GM19455 (cell line): Measurements from ENCODE around the gene JRKL.

ENCODE experiments used
- ATAC-seq: cut with Tn5 transposase; IDR thresholded peaks from one replicate; pipeline ENCODE4 v1.9.1; 2021; ENCODE audit not compliant: unreplicated experiment

JRKL gene

DNA sequence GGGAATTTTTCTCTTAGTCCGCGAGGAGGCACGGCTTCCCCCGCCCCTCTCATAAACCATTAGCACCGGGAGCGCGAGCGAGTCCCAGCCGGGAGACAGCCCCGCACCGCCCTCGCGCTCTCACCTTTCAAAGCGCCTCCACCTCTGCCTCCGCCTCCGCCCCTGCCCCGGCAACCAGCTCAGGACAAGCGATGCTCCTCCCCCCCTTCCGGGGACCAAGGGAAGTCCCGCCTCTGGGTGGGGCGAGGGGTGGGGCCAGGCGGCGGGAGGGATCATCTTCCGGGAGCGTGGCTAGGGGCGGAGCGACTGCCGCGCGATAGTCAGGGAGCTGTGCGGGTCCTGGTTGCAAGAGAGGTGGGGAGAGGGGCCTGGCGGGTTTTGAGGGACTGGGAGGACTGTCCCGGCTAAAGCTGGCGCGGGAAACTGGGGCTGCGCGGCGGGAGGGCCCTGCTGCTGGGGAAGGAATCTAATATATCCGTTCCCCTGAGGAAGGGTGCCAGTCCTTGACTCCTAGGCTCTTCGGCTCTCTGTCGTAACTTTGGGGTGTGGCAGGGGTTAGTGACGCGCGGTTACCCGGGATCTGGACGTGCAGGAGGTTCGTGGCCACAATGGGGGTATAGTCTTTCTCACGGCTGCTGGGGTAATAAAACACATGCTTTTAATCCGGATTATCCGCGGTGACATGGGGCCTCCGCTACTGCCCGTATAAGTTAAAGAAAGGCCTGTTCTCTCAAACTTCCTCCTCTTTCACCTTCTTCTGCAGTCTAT lies at the start of gene JRKL, which contains the start of gene CCDC82:
TSS of gene JRKL (plus strand) at position 294 of the 768 bp plus-strand sequence. CDS start 637 bp downstream, outside the sequence.
TSS of gene CCDC82 (minus strand) at position 193 of the 768 bp plus-strand sequence. CDS start 5,165 bp downstream, outside the sequence.
- peak; percentile 94 for ATAC-seq

DNA sequence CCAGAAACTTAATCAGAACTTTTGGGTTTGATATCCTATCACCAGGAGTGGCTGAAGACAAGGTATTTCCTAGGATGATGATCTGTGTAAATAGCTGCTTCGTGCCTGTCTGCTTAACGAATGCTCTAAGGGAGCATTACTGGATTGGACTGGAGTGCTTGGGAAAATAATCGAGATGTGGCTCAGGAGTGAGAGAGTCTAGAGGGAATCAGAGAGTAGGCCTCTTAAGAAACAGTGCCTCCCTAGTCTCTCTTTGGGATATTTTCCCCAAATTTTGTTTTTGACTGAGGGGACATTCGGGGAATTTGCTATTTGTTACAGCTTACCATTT lies 49.3 kb upstream of the JRKL start:
- no peak for ATAC-seq

DNA sequence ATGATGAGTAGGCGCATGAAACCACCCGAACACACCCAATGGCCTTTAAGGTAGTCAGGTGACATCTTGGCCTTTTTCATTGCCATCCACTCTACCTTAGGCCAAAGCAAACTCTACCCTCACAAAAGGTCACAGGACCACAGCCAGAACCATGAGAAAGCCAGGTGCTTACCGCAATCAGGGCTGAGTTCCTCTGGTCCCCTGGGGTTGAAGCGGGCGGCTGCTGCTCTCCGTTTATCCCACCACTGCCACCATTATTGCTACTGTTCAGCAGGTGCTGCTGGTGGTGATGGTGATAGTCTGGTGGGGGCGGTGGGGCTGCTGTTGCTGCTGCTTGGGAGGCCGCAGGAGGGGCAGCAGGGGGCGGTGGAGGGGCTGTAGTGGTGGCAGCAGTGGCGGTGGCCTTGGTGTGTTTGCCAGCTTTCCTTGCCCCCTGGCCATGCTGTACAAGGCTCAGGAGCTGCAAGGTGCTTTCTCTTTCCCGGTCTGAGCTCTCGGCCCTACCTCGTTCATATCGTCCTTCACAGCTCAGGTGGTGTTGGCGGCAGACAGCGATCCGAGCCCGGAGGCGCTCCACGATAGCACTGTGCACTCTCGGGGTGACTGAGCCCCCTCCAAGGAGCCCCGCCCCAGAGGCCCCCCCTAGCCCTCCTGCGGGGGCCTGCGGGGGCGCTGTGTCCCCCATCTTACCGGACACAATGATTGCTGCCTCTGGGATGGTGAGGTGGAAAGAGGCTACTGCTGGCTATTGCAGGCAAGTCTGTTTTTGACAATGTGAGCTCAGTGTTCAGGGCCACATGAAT lies 48.4 kb upstream of the JRKL start:
- peak; percentile 26 for ATAC-seq

DNA sequence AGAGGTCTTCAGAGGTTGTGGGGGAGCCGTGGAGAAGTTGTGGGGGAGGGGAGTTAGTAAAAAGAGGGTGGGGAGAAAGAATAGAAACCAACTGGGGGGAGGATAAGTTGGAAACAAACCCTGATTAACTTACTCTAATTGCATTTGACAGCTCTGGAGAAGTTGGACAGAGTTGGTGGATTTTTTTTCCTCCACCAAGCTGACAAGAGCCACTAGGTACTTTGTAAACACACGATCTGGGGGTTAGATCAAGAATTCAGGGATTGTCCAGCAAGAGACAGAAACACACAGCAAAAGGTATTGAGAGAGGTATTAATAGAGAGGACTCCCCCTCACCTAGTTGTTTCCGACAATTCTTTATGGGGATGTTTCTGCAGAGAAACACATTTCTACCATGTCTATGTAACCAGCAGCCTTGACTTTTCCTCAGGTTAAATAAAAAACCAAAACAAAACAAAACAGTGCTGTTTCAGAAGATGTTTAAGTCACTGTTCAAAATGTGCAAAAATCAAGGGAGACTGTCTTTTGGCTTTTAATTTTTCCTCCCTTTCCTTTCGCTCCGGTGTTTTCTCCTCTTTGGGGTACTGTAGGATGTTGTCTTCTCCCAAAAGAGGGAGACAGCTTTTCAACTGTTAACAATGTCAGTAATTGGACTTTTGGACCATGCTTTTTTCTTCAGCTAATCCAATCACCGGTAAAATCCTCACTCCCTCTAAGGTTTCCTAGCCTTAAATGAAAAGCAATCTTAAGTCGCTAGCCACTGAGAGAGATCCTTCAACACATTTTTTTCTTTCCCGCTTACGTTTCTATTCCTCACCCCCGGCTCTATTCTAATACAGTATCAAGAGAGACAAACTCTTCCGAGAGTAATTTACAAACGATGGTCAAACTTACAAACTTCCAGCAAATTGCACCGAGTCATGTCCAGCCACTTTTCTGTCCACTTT lies 47.5 kb upstream of the JRKL start:
- no peak for ATAC-seq

DNA sequence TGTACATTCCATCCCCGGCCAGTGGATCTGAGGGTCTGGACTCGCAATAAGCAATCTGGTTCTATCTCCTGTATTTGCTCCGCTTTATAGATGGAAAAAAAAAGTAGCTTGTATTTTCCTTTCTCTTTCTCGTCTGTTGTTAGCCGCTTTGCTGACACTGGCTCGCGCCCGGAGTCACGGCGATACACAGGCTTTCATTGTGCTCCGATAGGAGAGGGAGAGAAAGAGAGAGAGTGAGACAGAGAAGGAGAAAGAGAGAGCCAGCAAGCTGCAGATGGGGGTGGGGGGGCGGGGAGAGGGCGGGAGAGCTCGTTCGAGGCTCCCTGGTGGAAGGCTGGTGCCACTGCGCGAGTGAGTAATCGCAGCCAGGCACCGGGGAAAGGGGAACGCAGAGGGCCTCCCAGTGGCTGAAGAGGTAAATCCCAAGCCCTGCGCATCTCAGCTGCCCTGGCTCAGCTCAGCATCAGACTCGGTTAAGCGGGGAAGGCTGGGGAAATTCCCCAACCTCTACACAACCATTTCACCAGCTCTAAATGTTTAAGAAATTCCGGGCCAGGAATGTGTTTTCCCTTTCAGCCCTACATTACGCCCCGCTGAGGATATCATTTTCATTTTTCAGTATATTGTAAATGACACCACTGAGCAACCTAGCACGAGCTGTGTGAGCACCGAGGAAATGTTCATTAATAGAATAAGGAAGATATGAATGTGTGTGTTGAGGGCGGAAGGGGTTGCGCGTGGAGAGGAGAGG lies 46.7 kb upstream of the JRKL start, which contains the start of gene MAML2:
TSS of gene MAML2 (minus strand) at position 235 of the 751 bp plus-strand sequence. CDS start 1,300 bp downstream, outside the sequence.
- peak; percentile 81 for ATAC-seq

DNA sequence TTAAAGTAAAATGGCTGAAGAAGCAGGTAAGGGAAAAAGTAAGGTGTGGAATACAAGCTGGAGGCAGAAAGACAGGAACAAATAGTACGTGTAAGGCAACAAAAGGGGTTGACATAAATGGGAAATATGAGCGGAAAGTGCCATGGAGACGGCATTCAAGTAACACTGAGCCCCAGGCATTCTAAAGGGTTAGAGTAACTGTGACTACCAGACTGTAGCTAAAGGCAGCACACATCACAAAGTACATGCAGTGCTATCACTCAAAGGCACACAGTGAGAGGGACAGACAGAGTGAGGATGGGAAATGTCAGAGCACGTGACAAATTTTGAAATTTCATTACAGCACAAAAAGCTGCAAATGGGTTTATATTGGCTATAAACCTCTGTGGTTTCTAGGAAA lies 33.0 kb upstream of the JRKL start:
- ATAC-seq, result no peak

DNA sequence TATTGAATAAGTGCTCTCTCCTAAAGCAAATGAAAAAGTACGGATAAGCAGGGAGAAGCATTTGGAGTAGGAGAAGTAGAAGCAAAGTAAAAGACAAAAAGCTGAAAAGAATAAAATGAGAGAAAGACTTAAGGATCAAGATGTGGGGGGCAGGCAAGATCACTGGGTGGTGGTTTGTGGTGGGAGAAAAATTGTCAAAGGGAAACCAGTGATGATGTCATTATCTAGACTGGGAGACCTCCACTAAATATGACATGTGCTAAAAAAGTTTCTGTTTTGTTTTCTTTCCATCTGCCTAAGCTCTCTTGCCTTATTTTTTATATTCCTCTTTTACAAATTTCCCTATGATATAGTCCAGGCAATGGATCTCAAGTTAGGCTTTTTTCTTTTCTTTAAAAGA lies 32.0 kb upstream of the JRKL start:
- ATAC-seq, result no peak

DNA sequence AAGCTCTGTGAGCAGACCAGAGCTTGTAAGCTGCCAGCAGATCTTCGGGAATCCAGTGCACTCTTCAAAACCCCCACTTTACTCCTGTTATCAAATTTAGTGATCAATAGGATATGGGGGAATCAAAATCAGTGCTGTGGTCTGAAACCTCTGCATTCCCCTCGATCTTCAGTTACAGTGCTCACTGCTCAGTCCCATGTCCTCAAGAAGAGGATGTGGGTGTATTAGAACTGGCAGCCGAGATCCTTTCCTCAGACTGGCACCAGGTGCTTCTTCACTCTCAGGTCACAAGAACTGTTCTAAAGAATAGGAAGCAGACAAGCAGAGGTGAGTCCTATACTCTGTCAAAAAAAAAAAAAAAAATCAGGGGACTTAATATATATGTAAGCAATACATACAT lies 31.5 kb upstream of the JRKL start:
- ATAC-seq, result no peak

DNA sequence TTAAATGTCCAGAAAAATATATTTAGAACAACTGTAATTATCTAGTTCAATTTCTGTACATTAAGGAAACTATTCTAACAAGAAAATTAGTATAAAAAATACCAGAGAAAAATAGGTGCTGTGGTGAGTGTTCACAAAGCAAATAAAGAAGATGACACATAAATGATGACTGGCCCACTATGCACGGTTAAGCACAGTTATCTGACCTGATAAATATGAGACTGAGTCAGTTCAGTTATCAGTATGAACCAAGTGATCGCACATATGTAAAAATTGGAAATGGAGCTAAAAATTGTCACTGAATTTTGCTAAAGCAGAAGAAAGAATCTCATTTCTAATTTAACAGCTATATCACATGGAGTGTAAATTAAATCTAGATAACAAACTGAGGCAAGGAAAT lies 28.0 kb upstream of the JRKL start:
- ATAC-seq, result no peak

DNA sequence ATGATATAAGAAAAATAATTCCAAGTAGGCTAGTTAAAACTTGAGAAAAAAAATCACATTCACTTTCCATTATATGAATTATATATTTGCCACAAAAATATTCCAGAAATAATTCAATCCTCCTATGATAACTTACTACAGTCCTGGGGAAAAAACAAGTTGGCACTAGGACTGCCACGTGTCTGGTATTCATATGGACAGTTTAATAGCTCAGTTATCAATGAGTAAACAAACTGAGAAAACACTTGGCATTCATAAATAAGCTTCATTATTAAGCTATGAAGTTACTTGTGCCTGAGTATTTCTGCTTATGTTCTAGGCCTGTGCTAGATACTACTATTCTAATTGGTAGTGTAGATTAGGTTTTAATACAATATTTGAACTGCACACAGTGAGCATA lies 24.3 kb upstream of the JRKL start:
- ATAC-seq, result no peak

DNA sequence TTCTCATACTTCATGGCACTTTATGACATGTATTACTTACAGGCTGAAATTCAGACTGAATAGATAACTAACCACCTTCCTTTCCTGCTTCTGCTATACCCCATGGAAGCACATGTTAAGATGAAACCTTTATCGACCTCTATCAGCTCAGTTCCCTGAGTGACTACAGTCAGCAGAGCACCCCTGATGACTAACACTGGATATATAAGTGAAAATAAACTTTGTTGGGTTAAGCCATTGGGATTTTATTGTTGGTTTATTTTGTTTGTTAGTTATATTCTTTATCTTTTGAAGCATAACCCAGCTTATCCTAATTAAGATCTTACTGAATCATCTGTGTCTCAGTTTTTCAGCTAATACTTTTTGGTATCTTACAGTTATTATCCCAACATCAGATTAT lies 23.8 kb upstream of the JRKL start:
- no peak for ATAC-seq

DNA sequence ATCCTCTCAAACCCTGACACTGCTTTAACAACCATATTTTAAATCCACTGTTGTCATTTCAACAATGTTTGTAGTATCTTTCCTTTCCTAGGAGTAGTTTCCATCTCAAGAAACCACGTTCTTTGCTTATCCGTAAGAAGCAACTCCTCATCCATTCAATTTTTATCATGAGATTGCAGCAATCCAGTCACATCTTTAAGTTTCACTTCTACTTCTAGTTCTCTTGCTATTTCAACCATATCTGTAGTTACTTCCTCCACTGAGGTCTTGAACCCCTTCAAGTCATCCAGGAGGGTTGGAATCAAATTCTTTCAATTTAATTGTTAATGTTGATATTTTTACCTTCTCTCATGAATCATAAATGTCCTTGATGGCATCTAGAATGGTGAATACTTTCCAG lies 22.5 kb upstream of the JRKL start:
- ATAC-seq, result no peak

DNA sequence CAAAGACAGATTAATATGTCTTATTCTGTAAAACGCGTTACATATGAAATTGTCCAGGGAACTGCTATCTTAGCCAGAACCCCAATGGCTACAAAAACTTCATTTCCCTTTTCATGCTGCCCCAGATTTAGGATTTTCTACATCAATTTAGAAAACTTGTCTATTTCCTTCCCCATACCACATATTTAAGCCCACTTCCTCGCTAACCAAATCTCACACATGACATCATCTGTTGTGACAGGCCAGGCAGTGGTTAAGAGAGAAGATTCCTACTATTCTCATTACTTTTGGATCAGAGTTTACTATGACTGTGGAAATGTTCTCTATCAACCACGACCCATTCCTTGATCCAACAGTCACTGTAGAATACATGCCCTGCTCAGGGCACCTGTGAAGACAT lies 16.0 kb upstream of the JRKL start:
- no peak for ATAC-seq

DNA sequence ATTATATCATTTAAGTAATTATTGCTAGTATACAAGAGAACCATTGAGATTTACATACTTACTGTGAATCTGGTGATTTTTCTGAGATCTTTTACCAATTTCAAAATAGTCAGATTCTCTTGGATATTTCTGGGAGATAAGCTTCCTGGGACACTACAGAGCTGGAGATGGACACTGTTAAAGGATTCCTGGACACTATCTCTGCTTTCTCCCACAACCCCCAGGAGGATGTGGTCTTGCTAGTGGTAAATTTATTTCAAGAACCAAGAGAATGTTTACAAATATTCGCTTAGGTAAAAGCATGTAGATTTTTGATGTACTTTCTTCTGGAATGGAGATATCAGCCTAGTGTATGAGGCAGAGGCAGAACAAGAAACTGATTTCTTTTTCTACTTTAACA lies 13.0 kb upstream of the JRKL start:
- ATAC-seq, result no peak

DNA sequence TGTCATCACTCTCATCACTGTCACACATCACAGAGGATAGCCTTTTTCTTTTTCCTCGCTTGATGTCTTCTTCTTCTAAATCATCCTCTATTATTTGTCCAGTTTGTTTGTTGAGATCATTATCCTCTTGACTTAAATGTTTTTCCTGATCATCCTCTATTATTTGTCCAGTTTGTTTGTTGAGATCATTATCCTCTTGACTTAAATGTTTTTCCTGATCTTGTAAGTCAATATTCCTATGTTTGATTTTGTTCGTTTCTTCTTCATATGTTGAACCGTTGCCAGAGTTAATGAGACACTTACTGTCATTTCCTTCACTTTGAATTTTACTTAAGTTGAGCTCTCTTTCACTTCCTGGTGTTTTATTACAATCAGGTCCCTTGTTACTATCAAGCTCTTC lies 5.7 kb upstream of the JRKL start:
- ATAC-seq, result no peak

DNA sequence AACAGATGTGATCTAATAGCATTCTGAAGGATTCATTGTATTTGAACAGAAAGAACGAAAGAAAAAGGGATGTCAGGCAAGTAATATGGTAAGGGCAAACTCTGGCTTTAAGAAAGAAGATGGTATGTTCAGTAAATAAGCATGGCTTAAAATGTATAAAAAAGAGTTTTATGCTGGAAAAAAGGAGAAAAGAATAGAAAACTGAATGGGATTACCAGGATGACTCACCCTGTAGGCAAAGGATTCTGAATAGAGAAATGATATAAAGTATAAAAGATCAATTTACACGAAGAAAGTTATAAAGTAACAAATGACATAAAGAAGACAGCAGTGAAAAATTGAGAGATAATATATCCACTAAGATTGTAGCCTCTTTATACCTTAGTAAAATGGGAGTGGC lies 4.6 kb upstream of the JRKL start:
- ATAC-seq, result no peak

DNA sequence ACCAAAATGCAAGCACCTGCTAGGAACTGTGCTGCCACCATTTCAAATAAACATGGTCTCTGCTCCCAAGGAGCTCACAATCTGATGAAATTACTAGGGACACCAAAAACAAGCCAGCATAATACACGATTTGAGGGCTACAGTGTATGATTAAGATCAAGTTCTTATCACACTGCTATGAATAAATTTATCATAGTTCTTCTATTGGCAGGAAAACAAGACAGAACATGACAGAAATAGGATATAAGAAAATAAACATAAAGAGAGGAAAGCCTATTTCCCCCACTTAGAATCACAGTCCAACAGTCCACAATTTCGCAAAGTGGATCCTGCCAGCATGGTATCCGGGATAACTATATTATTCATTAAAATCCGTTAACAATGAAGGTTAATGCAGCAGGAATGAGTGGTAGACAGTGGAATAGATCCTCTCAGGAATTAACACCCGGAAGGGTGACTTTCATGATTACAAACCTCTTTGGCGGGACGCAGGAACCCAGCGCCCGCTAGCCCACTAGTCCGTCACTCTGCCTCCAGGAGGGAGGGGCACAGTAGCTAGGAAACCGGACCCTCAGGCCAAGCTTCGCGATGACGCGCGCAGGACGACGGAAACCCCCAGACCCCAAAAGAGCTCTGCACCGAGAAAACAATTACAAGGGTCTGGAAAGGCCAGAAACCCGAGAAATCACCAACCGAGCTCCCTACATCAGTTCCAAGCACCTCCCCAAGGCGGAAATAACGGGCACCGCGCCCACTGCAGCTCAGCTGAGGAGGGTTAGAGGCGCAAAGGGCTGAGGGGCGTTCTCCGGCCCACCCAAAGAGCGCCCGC lies 708 bp upstream of the JRKL start:
- peak; percentile 65 for ATAC-seq

DNA sequence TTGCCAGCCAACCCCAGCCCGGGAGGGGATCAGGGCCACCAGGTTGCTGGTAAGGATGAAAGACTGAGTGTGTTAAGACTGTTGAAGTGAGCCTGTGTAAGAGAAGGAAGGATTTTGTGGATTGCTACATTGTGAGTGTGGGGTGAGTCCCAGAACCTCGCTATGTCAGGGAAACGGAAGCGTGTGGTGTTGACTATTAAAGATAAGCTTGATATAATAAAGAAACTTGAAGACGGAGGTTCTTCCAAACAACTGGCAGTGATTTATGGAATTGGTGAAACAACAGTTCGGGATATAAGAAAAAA lies 627 bp downstream of the JRKL start:
- ATAC-seq, result no peak

DNA sequence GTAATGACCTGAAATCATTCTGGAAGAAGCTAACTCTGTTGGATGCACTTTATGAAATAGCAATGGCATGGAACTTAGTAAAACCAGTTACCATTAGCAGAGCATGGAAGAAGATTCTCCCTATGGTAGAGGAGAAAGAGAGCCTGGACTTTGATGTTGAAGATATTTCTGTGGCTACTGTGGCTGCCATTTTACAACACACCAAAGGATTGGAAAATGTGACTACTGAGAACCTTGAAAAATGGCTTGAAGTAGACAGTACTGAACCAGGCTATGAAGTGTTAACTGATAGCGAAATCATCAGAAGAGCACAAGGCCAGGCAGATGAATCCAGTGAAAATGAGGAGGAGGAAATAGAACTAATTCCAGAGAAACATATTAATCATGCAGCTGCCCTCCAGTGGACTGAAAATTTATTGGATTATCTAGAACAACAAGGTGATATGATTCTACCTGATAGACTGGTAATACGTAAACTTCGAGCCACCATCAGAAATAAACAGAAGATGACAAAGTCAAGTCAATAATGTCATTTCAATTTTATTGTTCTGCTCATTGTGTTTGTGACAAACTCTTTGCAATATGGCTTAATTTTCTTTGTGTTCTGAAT lies 2.0 kb downstream of the JRKL start:
- ATAC-seq, result no peak
